H9 (cell line): ENCODE measurements around the gene FANCE. TPM values are rescaled to one million over a fixed set of nuclear protein-coding genes. Genes with fewer than 3 reads are reported as not detected.
A peak's percentile ranks its signal among the peaks of the same experiment; 100 is the strongest.

Source experiments
- DNase-seq: peaks from one replicate; pipeline ENCODE4 v3.0.0-alpha.2; 2017
- H2AFZ ChIP-seq: one replicate; pipeline ENCODE4 v1.6.1; 2013; ENCODE audit warnings: mild to moderate bottlenecking, low read length, control low read depth, moderate library complexity
- H2AK5ac ChIP-seq: 2 replicates; pipeline ENCODE4 v1.6.1; 2013; ENCODE audit warnings: low read length, control low read depth, mixed read lengths; ENCODE audit not compliant: insufficient read length
- H2BK120ac ChIP-seq: one replicate; pipeline ENCODE4 v1.6.1; 2013; ENCODE audit warnings: low read depth, mild to moderate bottlenecking, low read length, control low read depth, inconsistent platforms; ENCODE audit not compliant: poor library complexity, severe bottlenecking
- H2BK12ac ChIP-seq: 2 replicates; pipeline ENCODE4 v1.6.1; 2013; ENCODE audit warnings: low read length, control low read depth, mixed read lengths, low read depth; ENCODE audit not compliant: insufficient read length
- H2BK15ac ChIP-seq: 2 replicates; pipeline ENCODE4 v1.6.1; 2013; ENCODE audit warnings: low read depth, low read length, control low read depth
- H2BK20ac ChIP-seq: one replicate; pipeline ENCODE4 v1.6.1; 2013; ENCODE audit warnings: low read depth, mild to moderate bottlenecking, low read length, control low read depth, inconsistent platforms; ENCODE audit not compliant: poor library complexity, severe bottlenecking
- H2BK5ac ChIP-seq: 2 replicates; pipeline ENCODE4 v1.6.1; 2013; ENCODE audit warnings: low read length, control low read depth, mixed read lengths; ENCODE audit not compliant: insufficient read length
- H3K14ac ChIP-seq: 2 replicates; pipeline ENCODE4 v1.6.1; 2013; ENCODE audit warnings: low read length, control low read depth; ENCODE audit not compliant: insufficient read depth
- H3K18ac ChIP-seq: 2 replicates; pipeline ENCODE4 v1.6.1; 2013; ENCODE audit warnings: low read depth, mild to moderate bottlenecking, mixed read lengths, low read length, control low read depth; ENCODE audit not compliant: insufficient read length
- H3K23ac ChIP-seq: 2 replicates; pipeline ENCODE4 v1.6.1; 2013; ENCODE audit warnings: low read length, control low read depth, mixed read lengths, low read depth; ENCODE audit not compliant: insufficient read length
- H3K23me2 ChIP-seq: 2 replicates; pipeline ENCODE4 v1.6.1; 2013; ENCODE audit warnings: low read depth, mild to moderate bottlenecking, mixed read lengths, low read length, control low read depth; ENCODE audit not compliant: insufficient read length, poor library complexity, severe bottlenecking
- H3K27ac ChIP-seq: 2 replicates; pipeline ENCODE4 v1.5.1; 2013; ENCODE audit warnings: low read length, control low read depth, mixed read lengths, low read depth; ENCODE audit not compliant: insufficient read length
- H3K27me3 ChIP-seq: 2 replicates; pipeline ENCODE4 v1.6.1; 2013; ENCODE audit warnings: low read length, control low read depth, inconsistent platforms; ENCODE audit not compliant: insufficient read depth
- H3K4ac ChIP-seq: 2 replicates; pipeline ENCODE4 v1.6.1; 2013; ENCODE audit warnings: low read depth, mild to moderate bottlenecking, control low read depth, inconsistent platforms, low read length, moderate library complexity
- H3K4me1 ChIP-seq: 2 replicates; pipeline ENCODE4 v1.6.1; 2013; ENCODE audit warnings: low read length, control low read depth, inconsistent platforms; ENCODE audit not compliant: insufficient read depth
- H3K4me2 ChIP-seq: 2 replicates; pipeline ENCODE4 v1.6.1; 2013; ENCODE audit warnings: low read length, control low read depth, mixed read lengths; ENCODE audit not compliant: insufficient read length, insufficient read depth
- H3K56ac ChIP-seq: 2 replicates; pipeline ENCODE4 v1.6.1; 2013; ENCODE audit warnings: low read depth, mild to moderate bottlenecking, mixed read lengths, low read length, control low read depth; ENCODE audit not compliant: insufficient read length
- H3K79me1 ChIP-seq: 2 replicates; pipeline ENCODE4 v1.6.1; 2013; ENCODE audit warnings: low read depth, mild to moderate bottlenecking, moderate library complexity, low read length, control low read depth, inconsistent platforms; ENCODE audit not compliant: insufficient read depth, poor library complexity, severe bottlenecking
- H3K79me2 ChIP-seq: 2 replicates; pipeline ENCODE4 v1.6.1; 2013; ENCODE audit warnings: low read length, control low read depth, inconsistent platforms; ENCODE audit not compliant: insufficient read depth
- H3K9ac ChIP-seq: 2 replicates; pipeline ENCODE4 v1.6.1; 2013; ENCODE audit warnings: low read length, control low read depth, mixed read lengths; ENCODE audit not compliant: insufficient read length; ENCODE audit errors: extremely low read depth
- H3K9me3 ChIP-seq: one replicate; pipeline ENCODE4 v1.6.1; 2013; ENCODE audit warnings: low read depth, low read length, inconsistent platforms; ENCODE audit not compliant: control insufficient read depth
- H3T11ph ChIP-seq: one replicate; pipeline ENCODE4 v1.6.1; 2013; ENCODE audit warnings: mild to moderate bottlenecking, low read length, control low read depth, inconsistent platforms
- H4K20me1 ChIP-seq: one replicate; pipeline ENCODE4 v1.6.1; 2013; ENCODE audit not compliant: control insufficient read depth, insufficient read length, insufficient read depth
- H4K5ac ChIP-seq: 2 replicates; pipeline ENCODE4 v1.6.1; 2013; ENCODE audit warnings: low read depth, mild to moderate bottlenecking, mixed read lengths, low read length, control low read depth; ENCODE audit not compliant: insufficient read length
- H4K8ac ChIP-seq: replicated peaks from 2 replicates; pipeline ENCODE4 v1.6.1; 2013; ENCODE audit warnings: low read length, control low read depth, mixed read lengths, low read depth; ENCODE audit not compliant: insufficient read length
- H4K91ac ChIP-seq: 2 replicates; pipeline ENCODE4 v1.6.1; 2013; ENCODE audit warnings: low read depth, mild to moderate bottlenecking, moderate library complexity, mixed read lengths, low read length, control low read depth; ENCODE audit not compliant: insufficient read length
- H3K27ac Mint-ChIP-seq, 3 experiments: 2 replicates in 2 of 3; 3 replicates in 1 of 3; pipeline ENCODE4 v1.8.0; 2020 to 2021; ENCODE audit warnings: mixed read lengths in 3 of 3, mild to moderate bottlenecking in 1 of 3, moderate library complexity in 1 of 3
- H3K27me3 Mint-ChIP-seq: 2 replicates; pipeline ENCODE4 v1.8.0; 2021; ENCODE audit warnings: low read depth, mild to moderate bottlenecking, moderate library complexity, mixed read lengths
- H3K36me3 Mint-ChIP-seq, 3 experiments: 2 replicates in 2 of 3; 3 replicates in 1 of 3; pipeline ENCODE4 v1.8.0; 2020 to 2021; ENCODE audit warnings: low read depth in 3 of 3, mixed read lengths in 3 of 3; ENCODE audit not compliant: insufficient read depth in 1 of 3
- H3K4me1 Mint-ChIP-seq, 2 experiments: 2 replicates each; pipeline ENCODE4 v1.8.0; 2020; ENCODE audit warnings: mixed read lengths in 2 of 2
- H3K4me3 Mint-ChIP-seq, 2 experiments: 2 replicates in 1 of 2; 3 replicates in 1 of 2; pipeline ENCODE4 v1.8.0; 2020 to 2021; ENCODE audit warnings: mild to moderate bottlenecking in 2 of 2, mixed read lengths in 2 of 2, moderate library complexity in 1 of 2
- H3K9me3 Mint-ChIP-seq, 2 experiments: 2 replicates in 1 of 2; 3 replicates in 1 of 2; pipeline ENCODE4 v1.8.0; 2020; ENCODE audit warnings: mild to moderate bottlenecking in 2 of 2, mixed read lengths in 2 of 2, moderate library complexity in 1 of 2
- CTCF ChIP-seq: fragments of 200-600 bp; sonication (generic); conservative IDR thresholded peaks from 3 replicates; pipeline ENCODE4 v1.8.0; 2021; ENCODE audit warnings: antibody characterized with exemption, mild to moderate bottlenecking
- WGBS: extraction: QIAGEN DNeasy Blood & Tissue Kit; methylation state at CpG from one replicate; pipeline ENCODE4 v1.1.7; 2013; ENCODE audit warnings: missing lambda C conversion rate, low lambda C conversion rate, mixed read lengths; ENCODE audit not compliant: insufficient read length; ENCODE audit errors: extremely low coverage; 5-methylcytosine and 5-hydroxymethylcytosine counted together
- long read RNA-seq: library from polyadenylated mRNA; unstranded; transcript quantifications from one replicate; pipeline ENCODE4 v2.0.0, GENCODE V29; 2020
- total RNA-seq: library from RNA; stranded (reverse); gene quantifications from 2 replicates; pipeline ENCODE4 v1.2.1, GENCODE V29; 2021

Gene FANCE
- total RNA-seq = 8.4 and 10.9 TPM in 2 replicates
- long read RNA-seq, partial matches to known transcripts = 0 of 2 reads
- long read RNA-seq, other reads (novel, unspliced or antisense) = 2 of 2 reads

GRCh38 chr6:35452183-35453090 lies at the start of gene FANCE:
TSS of gene FANCE (plus strand) at chr6:35452338. CDS start at chr6:35452546, 208 bp downstream.
- Histone ChIP-seq H2BK5ac (no peak within 1 kb of the TSS), H3K9me3 (no peaks in the 10 kb centered on the region), H2BK20ac (no peak within 1 kb of the TSS), H3K23ac (no peak within 1 kb of the TSS), H4K20me1 (no peaks in the 10 kb centered on the region), H3K79me1 (no peaks in the 10 kb centered on the region), H3K79me2 (no peaks in the 10 kb centered on the region), H3K9ac (peak within 1 kb of the TSS; percentile 2), H4K5ac (no peak within 1 kb of the TSS), H2AFZ (no peak within 1 kb of the TSS), H3K23me2 (peaks cover 5% of the 10 kb centered on the region), H2BK15ac (no peak within 1 kb of the TSS), H3K27me3 (no peaks in the 10 kb centered on the region), H3K14ac (no peak within 1 kb of the TSS), H3T11ph (no peak within 1 kb of the TSS), H3K4me1 (0 out of 2 replicates have a peak, but pooled peaks cover 7% of the 10 kb centered on the region), H2BK120ac (no peak within 1 kb of the TSS), H3K4ac (no peak within 1 kb of the TSS), H3K27ac (no peak within 1 kb of the TSS), H3K56ac (no peak within 1 kb of the TSS), H4K91ac (no peak within 1 kb of the TSS), H3K4me2 (peak within 1 kb of the TSS; percentile 61), H3K18ac (no peak within 1 kb of the TSS), H2AK5ac (no peak within 1 kb of the TSS), H4K8ac (no peak within 1 kb of the TSS), H2BK12ac (no peak within 1 kb of the TSS)
- no peak for TF ChIP-seq CTCF
- WGBS = no CpG with 5 or more reads among the region's 87 CpGs
- Mint-ChIP-seq H3K4me1 (peaks cover 28 to 39% of the 10 kb centered on the region in 2 experiments), H3K27me3 (peaks cover 17% of the 10 kb centered on the region), H3K9me3 (no peaks in the 10 kb centered on the region), H3K27ac (no peak within 1 kb of the TSS; a peak in 1 of 7 replicates), H3K36me3 (peaks cover 10 to 18% (median 12%) of the 10 kb centered on the region in 3 experiments), H3K4me3 (peak within 1 kb of the TSS; percentile 70 to 79)
- DNase-seq = peak; percentile 98
